Small intestine (tissue), 7 donors: ENCODE results near the gene EXOC3. TPM values are rescaled to one million over a fixed set of nuclear protein-coding genes. Genes with fewer than 3 reads are reported as not detected.
A peak's percentile ranks its signal among the peaks of the same experiment; 100 is the strongest.

Experiments
- DNase-seq, 2 donors: peaks; one replicate each; pipeline versions ENCODE4 v3.0.0 to v3.0.0-alpha.2; 2013
- FAIRE-seq: peaks from 2 replicates; lab custom pipeline; 2012; peaks lifted over from hg19 to GRCh38; lab: Jason Lieb, UNC
- H3K27ac ChIP-seq, 3 donors: one replicate each; pipeline ENCODE4 v1.5.1; 2013; ENCODE audit warnings: low read length in 2 of 3, mild to moderate bottlenecking in 2 of 3, control low read depth in 1 of 3, inconsistent platforms in 1 of 3, low read depth in 1 of 3, moderate library complexity in 1 of 3
- H3K27me3 ChIP-seq, 3 donors: one replicate each; pipeline ENCODE4 v1.6.1; 2013; ENCODE audit warnings: low read length in 3 of 3, inconsistent platforms in 1 of 3; ENCODE audit not compliant: control insufficient read depth in 3 of 3, insufficient read depth in 3 of 3
- H3K36me3 ChIP-seq, 3 donors: one replicate each; pipeline ENCODE4 v1.6.1; 2013; ENCODE audit warnings: low read length in 3 of 3, inconsistent platforms in 1 of 3, low read depth in 1 of 3, mild to moderate bottlenecking in 1 of 3, moderate library complexity in 1 of 3; ENCODE audit not compliant: control insufficient read depth in 3 of 3, insufficient read depth in 2 of 3
- H3K4me1 ChIP-seq, 3 donors: one replicate each; pipeline ENCODE4 v1.6.1; 2013; ENCODE audit warnings: low read length in 2 of 3, inconsistent platforms in 1 of 3, low read depth in 1 of 3, mild to moderate bottlenecking in 1 of 3, moderate library complexity in 1 of 3; ENCODE audit not compliant: control insufficient read depth in 3 of 3, insufficient read depth in 2 of 3
- H3K4me3 ChIP-seq, 3 donors: one replicate each; pipeline ENCODE4 v1.5.1; 2013; ENCODE audit warnings: low read length in 3 of 3, control low read depth in 1 of 3, inconsistent platforms in 1 of 3, low read depth in 1 of 3, mild to moderate bottlenecking in 1 of 3, moderate library complexity in 1 of 3
- H3K9me3 ChIP-seq, 2 donors: one replicate each; pipeline ENCODE4 v1.6.1; 2013; ENCODE audit warnings: low read depth in 1 of 2, low read length in 1 of 2; ENCODE audit not compliant: control insufficient read depth in 2 of 2, insufficient read depth in 1 of 2
- WGBS, 3 donors: extraction: QIAGEN DNeasy Blood & Tissue Kit; methylation state at CpG; one replicate each; pipeline ENCODE4 v1.1.7; 2013; 5-methylcytosine and 5-hydroxymethylcytosine counted together
- polyA plus RNA-seq, 4 donors: library from polyadenylated mRNA; stranded (reverse) in 3 of 4; unstranded in 1 of 4; fragments of 200-250 nt in 3 of 4; fragments of 120-200 nt in 1 of 4; gene quantifications; one replicate each; pipeline versions ENCODE4 v1.2.1 to v1.2.3, GENCODE V29; 2013
- donor health status: healthy with polysubstance abuse.
- donor health status: control.
- donor health status: control.
- donor health status: Bipolar disorder and iron deficiency.
- donor health status: healthy.

Gene EXOC3
- polyA plus RNA-seq, 4 donors = 47.2 to 85.7 (median 64.4) TPM

DNA sequence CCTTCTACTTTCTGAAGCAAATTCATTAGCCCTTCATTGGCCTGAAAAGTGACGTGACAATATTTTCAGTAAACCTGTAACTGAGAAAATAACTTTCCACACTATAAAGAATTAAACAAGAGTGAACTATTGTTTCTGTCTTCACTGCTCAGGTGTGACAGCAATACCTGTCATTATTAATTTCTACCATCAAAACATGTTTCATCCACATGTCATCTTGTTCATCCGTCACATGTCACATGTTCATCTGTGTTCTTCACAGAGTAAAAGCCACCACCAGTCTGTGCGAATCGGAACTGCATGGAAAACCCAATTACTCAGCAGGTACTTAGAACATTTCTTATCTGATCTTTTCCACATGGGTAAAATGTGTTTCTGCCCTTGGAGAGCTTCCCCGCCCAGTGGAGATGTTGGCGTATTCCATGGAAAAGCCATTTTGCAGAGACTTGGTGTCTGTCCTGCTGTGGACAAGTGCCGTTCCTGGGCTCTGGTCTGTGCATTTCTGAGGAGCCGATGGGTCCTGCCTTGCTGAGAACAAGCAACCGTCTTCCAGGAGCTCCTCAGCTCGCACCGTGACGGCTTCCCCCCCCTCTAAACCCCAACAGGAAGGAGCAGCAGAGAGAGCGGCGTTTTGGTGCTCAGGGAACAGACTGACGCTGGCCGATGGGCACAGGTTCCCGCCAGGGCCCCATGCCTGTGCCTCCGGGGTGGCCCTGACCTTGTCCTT, 10.6 kb upstream of the EXOC3 start:
- H3K9me3 ChIP-seq = no peaks in the 10 kb centered on the region
- 79 to 84% (median 80%) methylated on average over 18 of the region's 18 CpGs for WGBS, 3 donors
- FAIRE-seq (no peak), DNase-seq (no peak)
- H3K27ac ChIP-seq = no peak overlapping the region
- no peaks in the 10 kb centered on the region for H3K27me3 ChIP-seq
- peaks cover 0 to 13% (median 0%) of the 10 kb centered on the region in 3 donors for H3K4me1 ChIP-seq
- no peak overlapping the region for H3K4me3 ChIP-seq
- H3K36me3 ChIP-seq = peaks cover 0 to 8% (median 0%) of the 10 kb centered on the region in 3 donors

DNA sequence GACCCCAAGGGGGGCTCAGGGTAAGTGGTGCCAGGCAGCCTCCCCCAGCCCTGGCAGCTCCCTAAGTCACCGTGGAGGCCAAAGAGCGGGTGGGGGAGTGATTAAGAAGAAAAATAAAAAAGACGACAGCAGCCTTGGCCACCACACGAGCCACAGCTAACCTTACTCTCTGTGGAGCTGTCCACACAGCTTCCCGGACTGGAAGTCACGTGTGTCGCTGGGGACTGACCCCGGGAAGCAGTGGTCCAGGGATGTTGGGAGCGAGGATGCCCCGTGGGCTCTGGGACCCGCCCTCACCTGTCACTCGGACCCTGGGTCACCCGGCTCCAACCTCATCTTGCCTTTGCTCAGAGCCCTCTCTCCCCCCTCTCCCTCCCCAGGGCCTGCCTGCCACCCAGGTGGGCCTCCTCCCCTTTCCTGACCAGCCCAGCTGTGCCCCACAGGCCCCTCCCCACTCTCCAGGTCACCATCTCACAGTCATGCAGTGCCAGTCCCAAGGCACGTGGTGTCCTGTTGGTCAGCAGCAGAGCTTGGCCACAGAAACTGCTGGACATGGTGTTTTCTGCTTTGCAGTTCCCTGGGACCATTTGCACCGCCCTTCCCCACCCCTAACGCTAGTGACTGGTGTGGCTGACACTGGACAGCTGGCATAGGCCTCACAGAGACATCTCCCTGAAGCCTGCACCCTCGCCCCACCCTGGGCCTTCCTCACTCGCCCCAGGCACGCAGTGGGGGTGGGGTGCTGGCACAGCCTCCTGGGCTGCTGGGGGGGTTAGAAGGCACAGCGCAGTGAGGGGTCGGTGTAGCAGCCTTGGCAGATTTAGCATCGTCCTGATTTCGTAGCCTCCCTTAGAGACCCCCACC, 9.8 kb upstream of the EXOC3 start:
- Histone ChIP-seq H3K27me3 (no peaks in the 10 kb centered on the region), H3K9me3 (no peaks in the 10 kb centered on the region), H3K4me1 (peaks cover 0 to 13% (median 0%) of the 10 kb centered on the region in 3 donors), H3K36me3 (peaks cover 0 to 6% (median 0%) of the 10 kb centered on the region in 3 donors), H3K4me3 (no peak overlapping the region), H3K27ac (no peak overlapping the region)
- FAIRE-seq = no peak
- no peak for DNase-seq
- WGBS, 3 donors = 83 to 88% (median 85%) methylated on average over 23 of the region's 23 CpGs

DNA sequence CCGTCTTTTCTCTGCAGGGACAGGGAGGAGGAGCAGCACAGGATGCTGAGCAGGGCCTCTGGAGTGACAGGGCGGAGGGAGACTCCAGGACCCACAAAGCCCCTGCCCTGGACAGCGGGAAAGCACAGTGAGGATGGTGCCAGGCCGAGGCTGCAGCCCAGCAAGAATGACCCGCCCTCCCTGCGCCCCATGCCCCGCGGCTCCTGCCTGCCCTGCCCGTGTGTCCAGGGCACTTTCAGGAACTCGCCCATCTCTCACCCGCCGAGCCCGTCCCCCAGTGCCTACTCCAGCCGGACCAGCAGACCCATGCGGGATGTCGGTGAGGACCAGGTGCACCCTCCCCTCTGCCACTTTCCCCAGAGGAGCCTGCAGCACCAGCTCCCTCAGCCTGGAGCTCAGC, 9.1 kb upstream of the EXOC3 start:
- H3K27ac ChIP-seq = no peak overlapping the region
- no peaks in the 10 kb centered on the region for H3K27me3 ChIP-seq
- peaks cover 0 to 13% (median 0%) of the 10 kb centered on the region in 3 donors for H3K4me1 ChIP-seq
- 75 to 80% (median 79%) methylated on average over 15 to 16 of the region's 16 CpGs for WGBS, 3 donors
- H3K4me3 ChIP-seq = no peak overlapping the region
- DNase-seq (no peak), FAIRE-seq (no peak)
- no peaks in the 10 kb centered on the region for H3K9me3 ChIP-seq
- peaks cover 0 to 6% (median 0%) of the 10 kb centered on the region in 3 donors for H3K36me3 ChIP-seq

DNA sequence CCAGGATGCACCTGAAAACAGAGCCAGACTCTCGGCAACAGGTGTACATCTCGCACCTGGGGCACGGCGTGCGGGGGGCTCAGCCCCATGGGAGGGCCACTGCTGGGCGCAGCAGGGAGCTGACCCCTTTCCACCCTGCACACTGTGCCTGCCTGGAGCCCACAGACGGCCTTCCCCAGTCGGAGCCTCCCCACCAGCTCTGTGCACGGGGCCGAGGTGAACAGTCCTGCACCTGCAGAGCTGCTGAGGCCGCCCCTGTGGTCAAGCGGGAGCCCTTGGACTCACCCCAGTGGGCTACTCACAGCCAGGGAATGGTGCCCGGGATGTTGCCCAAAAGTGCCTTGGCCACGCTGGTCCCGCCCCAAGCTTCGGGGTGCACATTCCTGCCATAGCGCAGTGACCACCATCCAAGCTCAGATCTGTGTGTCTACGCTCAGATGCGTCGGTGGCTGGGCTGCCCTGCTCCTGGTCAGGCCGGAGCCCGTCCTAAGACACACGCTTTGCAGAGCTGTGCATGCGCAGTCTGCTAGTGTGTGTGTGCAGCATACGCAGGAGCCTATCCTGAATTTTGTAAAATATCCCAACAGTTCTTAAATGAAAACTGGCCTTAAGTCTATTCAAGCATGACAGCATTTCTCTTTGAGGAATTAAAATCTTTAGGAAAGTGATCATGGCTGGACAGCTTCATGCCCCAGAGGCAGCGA, 8.4 kb upstream of the EXOC3 start:
- WGBS, 3 donors = 82 to 88% (median 84%) methylated on average over 26 of the region's 26 CpGs
- peaks cover 0 to 2% (median 0%) of the 10 kb centered on the region in 3 donors for H3K27me3 ChIP-seq

DNA sequence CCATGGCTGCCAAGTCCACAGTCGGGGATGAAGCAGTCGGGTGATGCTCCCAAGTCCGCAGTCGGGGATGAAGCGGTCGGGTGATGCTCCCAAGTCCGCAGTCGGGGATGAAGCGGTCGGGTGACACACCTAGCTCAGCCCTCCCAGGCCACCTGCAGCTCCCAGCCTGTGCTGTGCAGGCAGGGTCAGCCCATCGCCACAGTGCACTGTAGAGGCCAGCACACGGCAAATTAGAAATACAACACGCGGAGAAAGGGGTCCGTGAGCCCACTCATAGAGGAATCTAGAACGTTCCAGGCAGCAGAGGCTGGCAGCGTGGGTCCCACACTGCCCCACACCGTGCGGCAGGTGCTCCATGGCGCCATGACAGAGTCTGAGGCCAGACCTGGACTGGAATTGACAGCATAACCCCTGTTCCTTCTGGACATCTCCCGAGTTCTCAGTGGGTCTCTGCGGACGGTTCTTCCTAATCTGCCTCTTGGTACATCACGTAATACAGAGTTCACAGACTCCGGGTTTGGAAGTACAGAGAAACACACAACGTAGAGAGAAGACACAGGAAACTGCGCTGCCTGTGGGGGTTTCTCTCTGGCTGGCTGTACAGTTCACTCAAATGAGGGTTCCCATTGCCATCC, 7.7 kb upstream of the EXOC3 start:
- Histone ChIP-seq H3K4me1 (peaks cover 0 to 13% (median 0%) of the 10 kb centered on the region in 3 donors), H3K9me3 (no peaks in the 10 kb centered on the region), H3K4me3 (no peak overlapping the region), H3K36me3 (peaks cover 0 to 6% (median 0%) of the 10 kb centered on the region in 3 donors), H3K27me3 (peaks cover 0 to 2% (median 0%) of the 10 kb centered on the region in 3 donors), H3K27ac (no peak overlapping the region)
- no peak for DNase-seq
- FAIRE-seq = no peak
- WGBS, 3 donors = 86 to 90% (median 87%) methylated on average over 27 of the region's 27 CpGs

More for the DNA sequence above, 8.4 kb upstream of the EXOC3 start:
- peaks cover 0 to 6% (median 0%) of the 10 kb centered on the region in 3 donors for H3K36me3 ChIP-seq
- H3K9me3 ChIP-seq = no peaks in the 10 kb centered on the region
- no peak overlapping the region for H3K4me3 ChIP-seq
- no peak for DNase-seq
- H3K27ac ChIP-seq = no peak overlapping the region
- no peak for FAIRE-seq
- peaks cover 0 to 13% (median 0%) of the 10 kb centered on the region in 3 donors for H3K4me1 ChIP-seq

DNA sequence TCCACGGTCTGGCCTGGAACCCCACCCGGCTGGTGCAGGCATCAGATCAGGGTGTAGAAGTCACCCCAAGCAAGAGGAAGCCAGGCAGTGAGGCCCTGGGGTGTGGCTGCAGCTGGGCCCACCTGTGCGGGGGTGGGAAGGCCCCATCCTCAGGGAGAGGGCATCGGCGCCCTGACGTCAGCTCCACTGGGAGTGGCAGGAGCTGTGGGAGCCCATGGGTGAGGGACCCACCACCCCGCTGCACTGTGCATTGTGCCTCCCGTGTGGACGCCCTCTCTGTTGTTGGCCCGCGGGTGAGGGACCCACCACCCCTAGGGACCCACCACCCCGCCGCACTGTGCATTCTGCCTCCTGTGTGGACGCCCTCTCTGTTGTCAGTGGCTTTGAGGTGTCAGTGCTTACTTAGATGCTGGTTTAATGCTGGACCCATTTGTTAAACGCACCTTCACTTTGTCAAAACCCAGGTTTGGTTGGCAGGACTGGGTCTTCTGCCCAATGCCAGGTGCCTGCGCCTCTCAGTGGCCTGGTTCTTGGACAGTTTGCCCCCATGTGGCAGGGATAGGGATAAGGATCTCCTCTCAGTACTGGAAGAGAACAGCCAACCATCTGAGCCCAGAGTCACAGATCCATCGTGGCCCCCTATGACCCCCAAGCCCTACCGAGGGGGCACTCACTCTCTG, 6.9 kb upstream of the EXOC3 start:
- FAIRE-seq (no peak), DNase-seq (peak in 1 of 2 donors; percentile 19)
- Histone ChIP-seq H3K4me1 (peaks cover 0 to 7% (median 0%) of the 10 kb centered on the region in 3 donors), H3K9me3 (no peaks in the 10 kb centered on the region), H3K27ac (no peak overlapping the region), H3K36me3 (peaks cover 0 to 4% (median 0%) of the 10 kb centered on the region in 3 donors), H3K4me3 (no peak overlapping the region), H3K27me3 (peaks cover 0 to 2% (median 0%) of the 10 kb centered on the region in 3 donors)
- 64 to 77% (median 65%) methylated on average over 16 to 18 of the region's 18 CpGs for WGBS, 3 donors

DNA sequence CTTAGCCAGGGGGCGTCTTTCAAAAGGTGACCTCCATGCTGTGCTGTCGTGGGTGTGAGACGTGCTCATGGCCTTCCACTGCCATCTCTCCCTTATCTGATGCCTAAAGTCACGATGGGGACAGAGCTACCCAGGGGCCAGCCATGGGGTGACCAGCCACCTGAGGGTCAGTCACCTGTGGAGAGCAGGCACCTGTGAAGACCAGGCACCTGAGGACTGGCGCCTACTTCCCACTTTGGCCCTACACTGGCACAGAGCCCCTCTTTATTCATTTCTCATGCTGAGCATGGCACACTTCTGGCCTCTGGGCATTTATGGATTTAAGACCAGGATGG, 6.4 kb upstream of the EXOC3 start:
- FAIRE-seq (no peak), DNase-seq (no peak)
- H3K27me3 ChIP-seq = peaks cover 0 to 2% (median 0%) of the 10 kb centered on the region in 3 donors
- no peak overlapping the region for H3K4me3 ChIP-seq
- peaks cover 0 to 1% (median 0%) of the 10 kb centered on the region in 3 donors for H3K4me1 ChIP-seq
- no peaks in the 10 kb centered on the region for H3K9me3 ChIP-seq
- H3K27ac ChIP-seq = no peak overlapping the region
- WGBS, 3 donors = 64 to 78% (median 65%) methylated on average over 5 of the region's 5 CpGs
- peaks cover 0 to 4% (median 0%) of the 10 kb centered on the region in 3 donors for H3K36me3 ChIP-seq
